Activated naive CD8-positive, alpha-beta T cell treated with anti-CD3 and anti-CD28 coated beads, Interleukin-2, amount 50 U/mL, for 16 hours (primary cell): ENCODE measurements around the gene TEDC1.

Experiments
- DNase-seq: peaks from one replicate; pipeline ENCODE4 v3.0.0-alpha.2; 2020; ENCODE audit warnings: low read depth, low spot score

The TEDC1 gene

GRCh38 chr14:105525326-105525725, 34.3 kb downstream of the TEDC1 start:
- no peak for DNase-seq

GRCh38 chr14:105525861-105526775, 35.1 kb downstream of the TEDC1 start, which contains the start of gene TMEM121:
Gene TMEM121 (plus strand): TSS chr14:105526583. CDS start chr14:105528835, 2,252 bp downstream.
- DNase-seq: no peak

- DNase-seq: no peak
These were observed 35.8 kb downstream of the TEDC1 start for GRCh38 chr14:105526776-105527380.

GRCh38 chr14:105527381-105527825, 36.4 kb downstream of the TEDC1 start:
- DNase-seq: no peak

GRCh38 chr14:105527826-105528585, 37.0 kb downstream of the TEDC1 start:
- peak; percentile 61 for DNase-seq

GRCh38 chr14:105528586-105529318, 37.7 kb downstream of the TEDC1 start:
- DNase-seq: peak; percentile 32

GRCh38 chr14:105529319-105529568, 38.2 kb downstream of the TEDC1 start:
- no peak for DNase-seq

- DNase-seq: no peak
These were observed 38.7 kb downstream of the TEDC1 start for GRCh38 chr14:105529569-105530284.

- DNase-seq: no peak
These were observed 39.4 kb downstream of the TEDC1 start for GRCh38 chr14:105530285-105531087.

- no peak for DNase-seq
These were observed 40.2 kb downstream of the TEDC1 start for GRCh38 chr14:105531088-105531893.

GRCh38 chr14:105531894-105532623, 41.0 kb downstream of the TEDC1 start:
- no peak for DNase-seq

- no peak for DNase-seq
These were observed 41.7 kb downstream of the TEDC1 start for GRCh38 chr14:105532735-105533141.

GRCh38 chr14:105533391-105533790, 42.3 kb downstream of the TEDC1 start:
- DNase-seq: no peak

- DNase-seq: no peak
These were observed 42.9 kb downstream of the TEDC1 start for GRCh38 chr14:105533811-105534498.

- DNase-seq: no peak
These were observed 43.5 kb downstream of the TEDC1 start for GRCh38 chr14:105534586-105534985.

GRCh38 chr14:105536051-105536450, 45.0 kb downstream of the TEDC1 start:
- no peak for DNase-seq

GRCh38 chr14:105536691-105537579, 45.9 kb downstream of the TEDC1 start:
- DNase-seq: no peak
